SK-N-SH (cell line): ENCODE measurements around the gene TMEM165. TPM values are rescaled to one million over a fixed set of nuclear protein-coding genes. Genes with fewer than 3 reads are reported as not detected.

ENCODE experiments used
- CTCF ChIA-PET: fragments of 300-600, 350-600 bp; formaldehyde crosslinking; extraction: SDS; loops from one replicate; lab custom pipeline; 2021; lab: Yijun Ruan, JAX
- POLR2A ChIA-PET: fragments of 350-600 bp; sonication (Branson Sonifier 250); formaldehyde crosslinking; extraction: SDS; loops from one replicate; lab custom pipeline; 2020; ENCODE audit warnings: antibody characterized with exemption, inconsistent platforms; lab: Yijun Ruan, JAX
- DNase-seq: peaks from one replicate; pipeline ENCODE4 v3.0.0; 2012
- H2AFZ ChIP-seq: fragments of 200-600 bp; sonication (generic); 2 replicates; pipeline ENCODE4 v1.8.1; 2016; ENCODE audit warnings: antibody characterized with exemption, mild to moderate bottlenecking, low read depth
- H3F3A ChIP-seq: fragments of 200-600 bp; sonication (generic); replicated peaks from 2 replicates; pipeline ENCODE3; 2016; ENCODE audit warnings: antibody characterized with exemption, mild to moderate bottlenecking; ENCODE audit not compliant: insufficient read depth
- H3K27ac ChIP-seq, 2 experiments: fragments of 200-500 bp in 1 of 2; fragments of 200-600 bp in 1 of 2; sonication (Bioruptor generic) in 1 of 2; sonication (generic), shearing (Covaris generic) in 1 of 2; 2 replicates each; pipeline versions ENCODE4 v1.5.1 to v1.6.1; 2014 to 2016; ENCODE audit warnings: low read depth in 2 of 2, inconsistent platforms in 1 of 2, low read length in 1 of 2, mild to moderate bottlenecking in 1 of 2, mixed read lengths in 1 of 2
- H3K27me3 ChIP-seq: fragments of 200-600 bp; sonication (generic), shearing (Covaris generic); 2 replicates; pipeline ENCODE4 v1.6.1; 2016; ENCODE audit warnings: mixed run types; ENCODE audit not compliant: insufficient read depth
- H3K36me3 ChIP-seq, 2 experiments: fragments of 200-500 bp in 1 of 2; fragments of 200-600 bp in 1 of 2; sonication (Bioruptor generic) in 1 of 2; sonication (generic) in 1 of 2; replicated peaks in 1 of 2; 2 replicates each; pipeline versions ENCODE3 to v1.5.1; 2014 to 2016; ENCODE audit warnings: low read length in 1 of 2, mild to moderate bottlenecking in 1 of 2; ENCODE audit not compliant: insufficient read depth in 2 of 2, control insufficient read depth in 1 of 2
- H3K4me1 ChIP-seq, 2 experiments: fragments of 200-500 bp in 1 of 2; fragments of 200-600 bp in 1 of 2; sonication (Bioruptor generic) in 1 of 2; sonication (generic), shearing (Covaris generic) in 1 of 2; 2 replicates each; pipeline versions ENCODE4 v1.5.1 to v1.6.1; 2014 to 2016; ENCODE audit warnings: low read depth in 1 of 2, low read length in 1 of 2, mixed run types in 1 of 2; ENCODE audit not compliant: insufficient read depth in 2 of 2, control insufficient read depth in 1 of 2
- H3K4me2 ChIP-seq: fragments of 200-600 bp; sonication (generic), shearing (Covaris generic); 2 replicates; pipeline ENCODE4 v1.6.1; 2017; ENCODE audit warnings: mixed run types
- H3K4me3 ChIP-seq, 2 experiments: fragments of 200-500 bp in 1 of 2; fragments of 200-600 bp in 1 of 2; sonication (Bioruptor generic) in 1 of 2; sonication (generic), shearing (Covaris generic) in 1 of 2; 2 replicates each; pipeline versions ENCODE4 v1.5.1 to v1.8.1; 2014 to 2016; ENCODE audit warnings: low read depth in 2 of 2, inconsistent platforms in 1 of 2, low read length in 1 of 2, mild to moderate bottlenecking in 1 of 2, mixed read lengths in 1 of 2, moderate library complexity in 1 of 2
- H3K79me2 ChIP-seq: fragments of 200-600 bp; sonication (generic); 2 replicates; pipeline ENCODE4 v1.8.1; 2017; ENCODE audit warnings: mild to moderate bottlenecking; ENCODE audit not compliant: insufficient read depth
- H3K9ac ChIP-seq: fragments of 200-600 bp; sonication (generic); 2 replicates; pipeline ENCODE4 v1.6.1; 2017; ENCODE audit warnings: mixed run types
- H3K9me2 ChIP-seq: fragments of 200-600 bp; sonication (generic); 2 replicates; pipeline ENCODE4 v1.6.1; 2017; ENCODE audit warnings: mixed run types
- H3K9me3 ChIP-seq: fragments of 200-600 bp; sonication (generic); 2 replicates; pipeline ENCODE4 v1.6.1; 2017; ENCODE audit warnings: mixed run types, mild to moderate bottlenecking, moderate library complexity
- H4K20me1 ChIP-seq: fragments of 200-600 bp; sonication (generic); 2 replicates; pipeline ENCODE4 v1.6.1; 2017; ENCODE audit warnings: mild to moderate bottlenecking, mixed run types; ENCODE audit not compliant: insufficient read depth
- CHD2 ChIP-seq: fragments of 150-350 bp; IDR thresholded peaks from 2 replicates; pipeline ENCODE4 v1.6.1; 2018; ENCODE audit warnings: low read length; ENCODE audit not compliant: partially characterized antibody
- EP300 ChIP-seq, 2 experiments: IDR thresholded peaks; 2 replicates each; pipeline versions ENCODE4 v1.4.0 to v1.6.1; 2012; ENCODE audit warnings: borderline replicate concordance in 1 of 2, low read depth in 1 of 2, low read length in 1 of 2
- FOXM1 ChIP-seq: IDR thresholded peaks from 2 replicates; pipeline ENCODE4 v1.4.0; 2012; ENCODE audit warnings: low read depth, mild to moderate bottlenecking
- GATA2 ChIP-seq: sonication (generic); formaldehyde crosslinking; IDR thresholded peaks from 2 replicates; pipeline ENCODE4 v1.5.0; 2020; ENCODE audit warnings: mild to moderate bottlenecking, missing genetic modification reagents
- MEF2A ChIP-seq: IDR thresholded peaks from 2 replicates; pipeline ENCODE4 v1.4.0; 2012; ENCODE audit warnings: low read depth, borderline replicate concordance
- NFIC ChIP-seq: IDR thresholded peaks from 2 replicates; pipeline ENCODE4 v1.4.0; 2012; ENCODE audit warnings: borderline replicate concordance
- POLR2AphosphoS5 ChIP-seq: IDR thresholded peaks from 2 replicates; pipeline ENCODE4 v1.6.1; 2012; ENCODE audit warnings: low read depth, low read length
- RCOR1 ChIP-seq: fragments of 150-350 bp; IDR thresholded peaks from 2 replicates; pipeline ENCODE4 v1.6.1; 2017; ENCODE audit warnings: antibody characterized with exemption, low read length
- SMC3 ChIP-seq: IDR thresholded peaks from 2 replicates; pipeline ENCODE4 v1.6.1; 2012; ENCODE audit warnings: low read depth, low read length, improper control_type of control experiment
- TAF1 ChIP-seq: IDR thresholded peaks from 2 replicates; pipeline ENCODE4 v1.6.1; 2012; ENCODE audit warnings: low read depth, mild to moderate bottlenecking, low read length, moderate library complexity, borderline replicate concordance
- USF1 ChIP-seq: IDR thresholded peaks from 2 replicates; pipeline ENCODE4 v1.4.0; 2012; ENCODE audit warnings: low read depth, borderline replicate concordance
- YY1 ChIP-seq: IDR thresholded peaks from 2 replicates; pipeline ENCODE4 v1.4.0; 2012; ENCODE audit warnings: low read depth, mild to moderate bottlenecking
- WGBS: methylation state at CpG from one replicate; pipeline ENCODE4 v1.1.6; 2017; ENCODE audit warnings: low lambda C conversion rate; 5-methylcytosine and 5-hydroxymethylcytosine counted together
- polyA plus RNA-seq, 3 experiments: library from polyadenylated mRNA; depleted of rRNA; stranded (reverse); fragments of >200 nt; gene quantifications; 2 replicates each; pipeline ENCODE4 v1.2.3, GENCODE V29; 2012
- TF ChIP-seq, protein P1 (sequence below): fragments of 150-350 bp; IDR thresholded peaks from 2 replicates; pipeline ENCODE4 v1.6.1; 2016; ENCODE audit warnings: mild to moderate bottlenecking, low read depth, low read length

The TMEM165 gene
- polyA plus RNA-seq, 1 of the 3 experiments (the other 2 are of a cell fraction): 58.6 TPM

GRCh38 chr4:55446578-55446922 lies 50.8 kb downstream of the TMEM165 start:
- Histone ChIP-seq H3K9me3 (no peaks in the 10 kb centered on the region), H2AFZ (no peak overlapping the region), H3K79me2 (peaks cover 4% of the 10 kb centered on the region; the same call in 1 of the 2 replicates), H3K36me3 (peaks cover 48 to 62% of the 10 kb centered on the region in 2 experiments), H3K27ac (peak overlapping the region in 1 of 2 experiments; percentile 59; a peak in 2 of 4 replicates), H3K4me3 (no peak overlapping the region), H3K4me1 (peaks cover 2 to 28% of the 10 kb centered on the region in 2 experiments; a peak in 3 of 4 replicates), H4K20me1 (no peaks in the 10 kb centered on the region), H3K4me2 (no peak overlapping the region), H3K27me3 (no peaks in the 10 kb centered on the region), H3F3A (peaks cover 42% of the 10 kb centered on the region), H3K9me2 (no peaks in the 10 kb centered on the region), H3K9ac (peak overlapping the region; percentile 7; the same call in 1 of the 2 replicates)
- ChIA-PET CTCF (interaction anchor here (1.4 to 2.4 kb wide), 3 partner anchors 10 to 421 kb away, joined by 4 to 14 read pairs (median 5); partner anchors contain the start of gene SRD5A3), POLR2A (interaction anchor here (0.7 kb wide), 1 partner anchor 665 kb away, joined by 3 read pairs; no protein-coding TSS in a partner anchor)
- WGBS: 71% methylated on average over 1 of the region's 1 CpG
- DNase-seq: no peak
- TF ChIP-seq, protein P1, sequence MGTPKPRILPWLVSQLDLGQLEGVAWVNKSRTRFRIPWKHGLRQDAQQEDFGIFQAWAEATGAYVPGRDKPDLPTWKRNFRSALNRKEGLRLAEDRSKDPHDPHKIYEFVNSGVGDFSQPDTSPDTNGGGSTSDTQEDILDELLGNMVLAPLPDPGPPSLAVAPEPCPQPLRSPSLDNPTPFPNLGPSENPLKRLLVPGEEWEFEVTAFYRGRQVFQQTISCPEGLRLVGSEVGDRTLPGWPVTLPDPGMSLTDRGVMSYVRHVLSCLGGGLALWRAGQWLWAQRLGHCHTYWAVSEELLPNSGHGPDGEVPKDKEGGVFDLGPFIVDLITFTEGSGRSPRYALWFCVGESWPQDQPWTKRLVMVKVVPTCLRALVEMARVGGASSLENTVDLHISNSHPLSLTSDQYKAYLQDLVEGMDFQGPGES: no peak
- TF ChIP-seq TAF1: no peak

DNA sequence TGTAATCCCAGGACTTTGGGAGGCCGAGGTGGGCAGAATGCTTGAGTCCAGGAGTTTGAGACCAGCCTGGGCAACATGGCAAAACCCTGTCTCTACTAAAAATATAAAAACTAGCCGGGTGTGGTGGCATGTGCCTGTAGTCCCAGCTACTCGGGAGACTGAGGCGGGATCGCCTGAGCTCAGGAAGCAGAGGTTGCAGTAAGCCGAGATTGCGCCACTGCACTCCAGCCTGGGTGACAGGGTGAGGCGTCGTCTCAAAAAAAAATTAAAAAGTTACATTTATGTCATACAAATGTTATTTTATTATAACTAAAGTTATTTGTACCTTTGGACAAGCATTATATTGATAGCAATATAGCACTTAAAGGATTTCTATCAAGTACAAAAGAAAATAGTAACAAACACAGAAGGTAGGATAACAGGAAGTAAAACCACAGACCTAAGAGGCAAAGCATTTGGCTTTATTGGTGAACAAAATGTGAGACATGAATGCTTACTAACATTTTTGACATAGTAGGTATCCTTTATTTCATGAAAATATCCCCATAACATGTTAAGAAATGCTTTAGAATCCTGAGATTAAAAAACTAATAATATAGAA lies 51.5 kb downstream of the TMEM165 start:
- CTCF ChIA-PET: interaction anchor here (1.4 kb wide), 1 partner anchor 11 kb away, joined by 4 read pairs; no protein-coding TSS in a partner anchor
- Histone ChIP-seq H3F3A (peaks cover 36% of the 10 kb centered on the region), H4K20me1 (no peaks in the 10 kb centered on the region), H3K79me2 (peaks cover 4% of the 10 kb centered on the region; the same call in 1 of the 2 replicates), H3K9ac (no peak overlapping the region), H3K4me3 (no peak overlapping the region), H3K9me2 (no peaks in the 10 kb centered on the region), H3K27ac (peak overlapping the region in 1 of 2 experiments; percentile 59; a peak in 2 of 4 replicates), H3K27me3 (no peaks in the 10 kb centered on the region), H3K9me3 (no peaks in the 10 kb centered on the region), H3K36me3 (peaks cover 47 to 63% of the 10 kb centered on the region in 2 experiments), H3K4me1 (peaks cover 2 to 27% of the 10 kb centered on the region in 2 experiments; a peak in 3 of 4 replicates), H2AFZ (no peak overlapping the region), H3K4me2 (no peak overlapping the region)
- 97% methylated on average over 9 of the region's 9 CpGs for WGBS
- POLR2A ChIA-PET: no interaction called here
- DNase-seq: no peak
- no peak for TF ChIP-seq NFIC
- TF ChIP-seq GATA2 (CRISPR knock-in tag): no peak
- TF ChIP-seq MEF2A: no peak
- no peak for TF ChIP-seq POLR2AphosphoS5
- no peak for TF ChIP-seq SMC3
- TF ChIP-seq CHD2: no peak
- TF ChIP-seq FOXM1: no peak
- TF ChIP-seq USF1: no peak
- TF ChIP-seq EP300 (IDR thresholded peaks at IDR 0.05; ENCODE audit: borderline replicate concordance in 1 of 2, low read depth in 1 of 2, low read length in 1 of 2): no peak
- no peak for TF ChIP-seq RCOR1
- no peak for TF ChIP-seq YY1
